CD4-positive, alpha-beta T cell treated with Interleukin-1 beta for 1 hour (primary cell): Measurements from ENCODE around the gene NCOA3.
A peak's percentile ranks its signal among the peaks of the same experiment; 100 is the strongest.

ENCODE experiments used
- DNase-seq, 2 donors: peaks; one replicate each; pipeline ENCODE4 v3.0.0-alpha.2; 2020 to 2022

NCOA3 gene

DNA sequence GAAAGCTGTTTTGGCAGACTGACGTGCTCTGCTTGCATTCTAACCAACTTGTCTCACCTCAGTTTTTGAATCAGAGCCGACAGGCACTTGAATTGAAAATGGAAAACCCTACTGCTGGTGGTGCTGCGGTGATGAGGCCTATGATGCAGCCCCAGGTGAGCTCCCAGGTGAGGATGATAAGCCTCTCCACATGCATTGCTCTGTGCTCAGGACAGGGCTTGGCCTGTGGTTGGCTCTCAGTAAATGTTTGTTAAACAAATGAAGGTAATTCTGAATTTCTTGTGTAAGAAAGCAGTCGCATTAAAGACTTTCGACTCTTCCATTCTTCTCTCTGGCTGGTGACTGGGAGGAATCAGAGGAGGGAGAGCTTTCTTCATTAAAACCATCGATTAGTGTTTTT lies 147.3 kb downstream of the NCOA3 start:
- no peak for DNase-seq

DNA sequence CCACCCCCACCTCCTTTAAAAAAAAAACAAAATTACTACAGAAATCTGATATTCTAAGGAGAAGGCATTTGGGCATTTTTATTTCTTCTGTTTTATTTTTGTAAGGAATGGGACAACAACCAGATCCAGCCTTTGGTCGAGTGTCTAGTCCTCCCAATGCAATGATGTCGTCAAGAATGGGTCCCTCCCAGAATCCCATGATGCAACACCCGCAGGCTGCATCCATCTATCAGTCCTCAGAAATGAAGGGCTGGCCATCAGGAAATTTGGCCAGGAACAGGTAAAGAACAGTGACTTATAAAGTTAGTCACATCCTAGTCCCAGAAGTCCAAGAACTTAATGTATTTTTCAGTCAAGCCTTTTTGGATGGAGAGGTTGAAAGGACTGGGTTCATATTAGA lies 150.6 kb downstream of the NCOA3 start:
- DNase-seq = no peak

DNA sequence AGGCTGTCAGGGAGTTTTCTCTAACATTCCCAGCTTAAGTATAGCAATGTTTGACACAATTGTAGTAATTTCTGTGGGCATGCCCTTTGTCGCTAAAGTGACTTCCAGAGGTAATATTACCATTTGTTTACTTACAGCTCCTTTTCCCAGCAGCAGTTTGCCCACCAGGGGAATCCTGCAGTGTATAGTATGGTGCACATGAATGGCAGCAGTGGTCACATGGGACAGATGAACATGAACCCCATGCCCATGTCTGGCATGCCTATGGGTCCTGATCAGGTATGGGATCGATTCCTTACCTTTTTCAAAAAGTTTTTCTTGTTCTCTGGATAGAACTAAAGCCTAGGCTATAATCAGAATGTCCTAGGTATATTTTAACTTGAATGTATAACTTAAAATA lies 151.1 kb downstream of the NCOA3 start:
- DNase-seq = no peak

GRCh38 chr20:47653869-47654268 lies 152.2 kb downstream of the NCOA3 start:
- DNase-seq = no peak

DNA sequence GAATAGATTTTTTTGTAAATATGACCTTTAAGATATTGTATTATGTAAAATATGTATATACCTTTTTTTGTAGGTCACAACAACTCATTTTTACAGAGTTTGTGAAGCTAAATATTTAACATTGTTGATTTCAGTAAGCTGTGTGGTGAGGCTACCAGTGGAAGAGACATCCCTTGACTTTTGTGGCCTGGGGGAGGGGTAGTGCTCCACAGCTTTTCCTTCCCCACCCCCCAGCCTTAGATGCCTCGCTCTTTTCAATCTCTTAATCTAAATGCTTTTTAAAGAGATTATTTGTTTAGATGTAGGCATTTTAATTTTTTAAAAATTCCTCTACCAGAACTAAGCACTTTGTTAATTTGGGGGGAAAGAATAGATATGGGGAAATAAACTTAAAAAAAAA lies 152.7 kb downstream of the NCOA3 start:
- no peak for DNase-seq

DNA sequence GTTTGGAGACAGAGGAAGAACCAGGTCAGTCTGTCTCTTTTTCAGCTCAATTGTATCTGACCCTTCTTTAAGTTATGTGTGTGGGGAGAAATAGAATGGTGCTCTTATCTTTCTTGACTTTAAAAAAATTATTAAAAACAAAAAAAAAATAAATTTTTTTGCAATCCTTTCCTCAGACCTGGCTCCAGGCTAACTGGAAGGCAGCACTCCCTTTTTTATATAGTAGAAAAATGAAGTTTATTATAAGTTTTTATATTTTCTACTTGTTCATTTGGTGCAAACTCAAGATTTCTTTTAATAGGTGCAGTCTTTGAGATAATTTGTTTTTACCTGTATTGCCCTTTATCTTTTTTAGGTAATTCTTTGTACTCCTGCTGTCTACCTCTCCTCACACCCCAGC lies 153.9 kb downstream of the NCOA3 start:
- no peak for DNase-seq

DNA sequence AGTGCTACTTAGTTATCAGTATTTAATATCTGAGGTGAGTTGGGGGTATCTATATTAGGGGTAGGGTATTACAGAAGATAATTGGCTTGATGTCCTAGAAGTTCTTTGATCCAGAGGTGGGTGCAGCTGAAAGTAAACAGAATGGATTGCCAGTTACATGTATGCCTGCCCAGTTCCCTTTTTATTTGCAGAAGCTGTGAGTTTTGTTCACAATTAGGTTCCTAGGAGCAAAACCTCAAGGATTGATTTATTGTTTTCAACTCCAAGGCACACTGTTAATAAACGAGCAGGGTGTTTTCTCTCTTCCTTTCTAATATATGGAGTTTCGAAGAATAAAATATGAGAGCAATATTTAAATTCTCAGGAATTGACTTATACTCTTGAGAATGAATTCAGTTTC lies 154.6 kb downstream of the NCOA3 start:
- DNase-seq = no peak

- DNase-seq = no peak
Measured at GRCh38 chr20:47659904-47660601, 158.4 kb downstream of the NCOA3 start.

DNA sequence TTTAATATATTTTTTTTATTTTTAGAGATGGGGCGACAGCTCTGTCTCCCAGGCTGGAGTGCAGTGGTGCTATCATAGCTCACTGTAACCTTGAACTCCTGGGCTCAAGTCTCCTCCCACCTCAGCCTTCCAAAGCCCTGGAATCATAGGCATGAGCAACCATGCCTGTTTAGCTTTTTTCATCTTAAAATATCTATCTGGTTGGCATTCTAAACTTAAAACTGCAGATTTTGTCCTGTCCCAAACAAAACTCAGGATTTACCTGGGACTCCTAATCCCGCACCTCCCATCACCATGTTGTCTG lies 158.9 kb downstream of the NCOA3 start:
- no peak for DNase-seq

- no peak for DNase-seq
Measured at GRCh38 chr20:47660983-47661700, 159.5 kb downstream of the NCOA3 start.

DNA sequence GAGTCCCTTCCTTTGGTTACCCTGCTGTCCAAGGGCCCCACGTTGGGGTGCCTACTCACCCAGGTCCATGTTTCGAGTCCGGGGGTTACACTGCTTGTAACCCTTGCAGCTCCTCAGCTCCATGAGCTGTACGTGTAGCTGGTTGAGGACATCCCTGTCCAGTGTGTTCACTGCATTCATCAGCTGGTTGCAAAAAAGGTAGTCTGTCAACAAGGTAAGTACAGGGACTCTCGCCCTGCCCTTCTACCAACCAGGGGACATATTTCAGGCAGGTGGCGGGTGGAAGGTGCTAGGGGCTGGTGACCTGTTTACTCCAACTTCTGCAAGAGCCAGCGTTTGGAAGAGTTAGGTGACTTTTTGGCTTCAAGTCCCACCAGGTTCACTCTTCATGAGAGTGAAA lies 160.0 kb downstream of the NCOA3 start:
- no peak for DNase-seq

GRCh38 chr20:47662483-47663353 lies 161.0 kb downstream of the NCOA3 start:
- DNase-seq = no peak

GRCh38 chr20:47663354-47664067 lies 161.8 kb downstream of the NCOA3 start:
- peak; percentile 69 to 71 for DNase-seq

GRCh38 chr20:47664068-47664437 lies 162.4 kb downstream of the NCOA3 start:
- no peak for DNase-seq

- no peak for DNase-seq
Measured at GRCh38 chr20:47664744-47665143, 163.1 kb downstream of the NCOA3 start.

GRCh38 chr20:47665221-47665991 lies 163.7 kb downstream of the NCOA3 start:
- DNase-seq = no peak

GRCh38 chr20:47666304-47666703 lies 164.6 kb downstream of the NCOA3 start:
- no peak for DNase-seq

GRCh38 chr20:47667086-47667485 lies 165.4 kb downstream of the NCOA3 start:
- no peak for DNase-seq

- DNase-seq = no peak
Measured at GRCh38 chr20:47667531-47668312, 166.0 kb downstream of the NCOA3 start.

DNA sequence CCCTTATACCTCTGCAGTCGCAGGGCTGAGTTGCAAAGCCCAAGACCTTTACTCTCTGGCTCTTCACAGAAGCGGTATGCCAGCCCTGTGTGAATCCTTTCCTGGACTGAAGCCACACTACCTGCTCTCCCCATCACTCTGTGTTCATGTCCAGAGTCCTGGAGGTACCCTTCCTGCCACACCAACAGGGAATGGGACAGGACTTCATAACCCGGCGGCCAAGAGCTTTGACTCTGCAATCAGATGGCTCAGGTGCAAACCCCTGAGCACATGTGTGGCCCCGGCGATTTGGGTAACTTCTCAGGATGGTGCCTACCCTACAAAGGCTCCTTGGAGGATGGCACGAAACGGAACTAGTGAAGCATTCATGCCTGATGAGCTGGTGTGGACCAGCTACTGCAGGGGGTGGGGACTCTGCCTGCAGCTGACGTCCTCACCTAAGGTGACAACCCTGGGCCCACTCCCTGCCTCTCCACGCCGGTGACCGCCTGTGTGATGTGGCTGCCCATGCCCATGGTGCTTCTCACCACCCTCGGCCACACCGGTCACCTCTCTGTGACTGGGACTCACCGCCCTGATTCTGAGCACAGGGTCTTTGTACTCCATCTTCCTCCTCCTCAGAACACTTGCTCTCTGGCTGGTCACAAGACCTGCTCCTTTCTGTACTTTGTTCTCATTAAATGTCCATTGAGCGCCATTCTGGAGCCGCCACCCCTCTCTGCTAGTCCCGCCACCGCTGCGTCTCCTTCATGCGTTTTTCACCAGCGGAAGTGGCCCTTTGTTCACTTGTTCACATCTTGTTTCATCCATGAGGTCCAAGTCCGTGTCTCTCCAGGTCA lies 166.8 kb downstream of the NCOA3 start:
- no peak for DNase-seq

- DNase-seq = no peak
Measured at GRCh38 chr20:47669152-47669425, 167.4 kb downstream of the NCOA3 start.
